GM12864 (cell line): ENCODE measurements around the gene FIGNL1.

Source experiments
- DNase-seq: peaks from one replicate; pipeline ENCODE4 v3.0.0-alpha.2; 2011; ENCODE audit warnings: low read depth
- H3K4me3 ChIP-seq: 2 replicates; pipeline ENCODE4 v1.5.1; 2011; ENCODE audit warnings: mild to moderate bottlenecking, low read depth, low read length, control low read depth
- CTCF ChIP-seq: IDR thresholded peaks from 2 replicates; pipeline ENCODE4 v1.5.1; 2011; ENCODE audit warnings: low read depth, mild to moderate bottlenecking, moderate library complexity, low read length, control low read depth, inconsistent platforms; ENCODE audit errors: missing control alignments

Gene FIGNL1

GRCh38 chr7:50418526-50419290 is 31.4 kb downstream of the FIGNL1 start:
- DNase-seq: no peak
- H3K4me3 ChIP-seq: no peak overlapping the region
- no peak for TF ChIP-seq CTCF

DNA sequence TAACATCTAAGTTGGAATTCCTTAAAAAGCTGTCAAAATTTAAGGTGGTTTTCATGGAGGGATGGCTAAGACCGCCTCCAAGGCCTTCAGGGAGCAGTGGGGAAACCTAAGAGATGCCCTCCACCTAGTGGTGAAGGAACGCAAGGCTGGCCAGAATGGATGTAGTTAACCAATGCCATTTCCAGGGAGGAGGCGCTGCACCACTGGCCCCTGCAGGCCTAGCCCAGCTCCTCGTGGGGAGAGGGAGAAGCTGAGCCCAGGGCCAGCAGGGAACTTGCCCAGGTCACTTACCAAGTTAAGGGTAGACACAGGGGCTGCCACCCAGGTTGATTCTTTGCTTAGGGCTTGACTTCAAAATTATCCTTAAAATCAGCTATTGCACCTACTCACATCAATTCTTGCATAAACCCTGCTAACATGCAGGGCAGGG is 32.0 kb downstream of the FIGNL1 start:
- TF ChIP-seq CTCF: peak; percentile 96

GRCh38 chr7:50416527-50417182 is 33.5 kb downstream of the FIGNL1 start:
- H3K4me3 ChIP-seq: no peak overlapping the region
- peak; percentile 49 for DNase-seq
- TF ChIP-seq CTCF: peak; percentile 1

More for the DNA sequence above, 32.0 kb downstream of the FIGNL1 start:
- peak; percentile 56 for DNase-seq
- no peak overlapping the region for H3K4me3 ChIP-seq

GRCh38 chr7:50415844-50416364 is 34.2 kb downstream of the FIGNL1 start:
- H3K4me3 ChIP-seq: no peak overlapping the region
- DNase-seq: no peak
- no peak for TF ChIP-seq CTCF

DNA sequence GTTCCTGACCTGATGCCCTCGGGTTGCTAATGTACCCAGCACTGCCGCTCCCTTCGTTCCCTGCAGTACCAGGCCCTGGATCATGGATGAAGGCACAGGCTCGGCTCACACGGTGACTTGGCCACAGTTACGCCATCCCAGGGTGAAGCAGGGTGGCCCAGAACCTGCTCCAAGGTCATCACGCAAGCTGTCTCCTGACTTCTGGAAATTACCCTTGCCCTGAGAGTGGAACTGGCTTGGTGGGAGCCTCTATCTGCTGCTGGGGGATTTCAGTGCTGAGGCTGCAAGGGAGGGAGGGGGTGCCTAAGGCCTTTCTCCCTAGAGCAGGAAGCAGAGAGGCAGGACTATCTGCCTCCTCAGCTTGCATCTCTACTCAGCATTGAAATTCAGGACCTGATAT is 36.6 kb downstream of the FIGNL1 start:
- no peak for DNase-seq
- TF ChIP-seq CTCF: no peak
- no peak overlapping the region for H3K4me3 ChIP-seq

DNA sequence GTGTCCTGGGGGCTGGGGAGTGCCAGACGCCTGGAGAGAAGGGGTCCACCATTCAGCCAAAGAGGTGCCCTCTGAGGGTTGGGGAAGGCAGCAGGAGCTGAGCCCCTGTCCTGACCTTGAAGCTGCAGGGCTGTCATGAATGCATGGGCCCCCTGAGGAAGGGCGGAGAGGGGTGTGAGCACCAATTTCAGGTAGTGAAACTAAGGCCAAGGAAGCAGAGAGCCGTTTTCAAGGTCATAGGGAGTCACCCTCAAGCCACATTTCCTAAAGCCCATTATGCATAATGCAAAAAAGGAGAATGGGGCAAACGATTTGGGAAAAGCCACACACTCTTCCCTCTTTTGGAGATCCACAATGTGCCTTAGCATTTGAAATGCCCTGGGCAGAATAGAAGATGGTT is 37.2 kb downstream of the FIGNL1 start:
- no peak overlapping the region for H3K4me3 ChIP-seq
- no peak for TF ChIP-seq CTCF
- DNase-seq: no peak

DNA sequence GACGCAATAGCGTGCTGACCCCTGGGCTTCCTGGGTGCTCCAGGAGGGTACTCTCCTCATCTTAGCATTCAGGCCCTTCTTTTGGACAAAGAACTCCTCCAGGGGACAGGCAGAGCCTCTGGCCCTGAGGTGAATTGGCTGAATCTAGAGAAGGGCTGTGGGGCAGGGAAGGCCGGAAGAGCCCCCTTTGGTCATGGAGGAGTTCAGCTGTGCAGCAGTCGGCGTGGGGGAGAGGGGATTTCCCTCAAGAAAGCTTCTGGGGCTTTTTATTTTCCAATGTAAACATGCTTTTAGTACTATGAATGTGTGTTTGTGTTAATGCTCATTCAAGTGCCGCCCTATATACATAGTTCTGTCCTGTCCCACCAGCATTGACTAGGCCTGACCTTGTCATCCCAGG is 38.8 kb downstream of the FIGNL1 start:
- no peak overlapping the region for H3K4me3 ChIP-seq
- DNase-seq: no peak
- TF ChIP-seq CTCF: no peak
